Medulla oblongata (tissue), 1 donor: ENCODE results near the gene ANKUB1.

Experiments
- DNase-seq: peaks from one replicate; pipeline ENCODE4 v3.0.0-alpha.2; 2015; ENCODE audit errors: extremely low spot score

Gene ANKUB1

DNA sequence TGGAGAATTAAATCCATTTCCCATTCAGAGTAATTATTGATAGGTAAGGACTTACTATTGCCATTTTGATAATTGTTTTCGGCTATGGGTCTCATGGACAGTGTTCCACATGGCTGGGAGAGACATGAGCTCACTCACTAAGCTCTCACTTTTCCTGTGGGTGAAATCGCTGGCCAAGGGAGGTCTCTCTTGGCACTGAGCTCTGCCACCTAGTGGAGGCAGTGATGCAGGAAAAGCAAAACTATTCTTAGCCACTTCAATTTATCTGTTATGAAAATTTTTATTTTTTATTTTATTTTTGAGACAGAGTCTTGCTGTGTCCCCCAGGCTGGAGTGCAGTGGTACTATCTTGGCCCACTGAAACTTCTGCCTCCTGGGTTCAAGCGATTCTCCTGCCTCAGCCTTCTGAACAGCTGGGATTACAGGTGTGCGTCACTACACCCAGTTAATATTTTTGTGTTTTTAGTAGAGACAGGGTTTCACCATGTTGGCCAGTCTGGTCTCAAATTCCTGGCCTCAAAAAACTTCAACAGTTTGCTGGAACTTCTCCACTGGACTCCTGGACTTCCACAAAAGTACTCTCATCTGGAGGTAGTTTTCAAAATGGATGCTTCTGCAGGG, 16.0 kb upstream of the ANKUB1 start:
- DNase-seq: peak; percentile 96

DNA sequence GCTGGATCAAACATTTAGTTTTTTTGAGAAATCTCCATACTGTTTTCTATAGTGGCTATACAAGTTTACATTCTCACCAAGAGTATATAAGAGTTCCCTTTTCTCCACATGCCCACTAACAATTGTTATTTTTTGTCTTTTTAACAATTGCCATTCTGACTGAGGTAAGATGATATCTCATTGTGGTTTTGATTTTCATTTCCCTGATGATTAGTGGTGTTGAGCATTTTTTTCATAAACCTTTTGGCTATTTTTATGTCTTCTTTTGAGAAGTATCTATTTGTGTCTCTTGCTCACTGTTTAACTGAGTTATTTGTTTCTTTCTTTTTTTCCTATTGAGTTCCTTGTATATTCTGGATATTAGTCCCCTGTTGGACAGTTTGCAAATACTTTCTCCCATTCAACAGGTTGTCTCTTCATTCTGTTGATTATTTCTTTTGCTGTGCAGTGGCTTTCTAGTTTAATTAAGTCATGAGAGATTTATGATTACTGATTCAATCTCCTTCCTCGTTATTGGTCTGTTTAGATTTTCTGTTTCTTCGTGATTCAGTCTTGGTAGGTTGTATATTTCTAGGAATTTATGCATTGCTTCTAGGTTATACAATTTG, 13.9 kb upstream of the ANKUB1 start:
- no peak for DNase-seq

DNA sequence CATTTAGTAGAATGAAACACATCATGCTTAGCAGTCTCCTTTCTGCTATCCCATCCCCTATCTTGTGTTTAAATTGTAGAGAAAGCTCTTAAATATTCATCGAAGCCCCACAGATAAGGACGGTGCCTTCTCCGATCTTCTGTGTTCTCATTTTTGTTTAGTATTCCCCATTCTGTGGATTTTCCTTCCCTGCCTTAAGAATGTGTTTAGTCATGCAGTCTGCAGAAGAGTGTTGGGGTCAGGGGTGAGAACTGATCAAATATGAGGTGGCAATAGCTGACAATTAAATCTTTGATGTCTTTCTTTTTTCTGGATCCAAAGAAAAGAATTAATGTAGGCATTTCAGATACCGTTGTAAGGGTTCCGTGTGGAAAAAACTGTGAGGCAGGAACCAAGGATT, 9.3 kb upstream of the ANKUB1 start:
- no peak for DNase-seq

DNA sequence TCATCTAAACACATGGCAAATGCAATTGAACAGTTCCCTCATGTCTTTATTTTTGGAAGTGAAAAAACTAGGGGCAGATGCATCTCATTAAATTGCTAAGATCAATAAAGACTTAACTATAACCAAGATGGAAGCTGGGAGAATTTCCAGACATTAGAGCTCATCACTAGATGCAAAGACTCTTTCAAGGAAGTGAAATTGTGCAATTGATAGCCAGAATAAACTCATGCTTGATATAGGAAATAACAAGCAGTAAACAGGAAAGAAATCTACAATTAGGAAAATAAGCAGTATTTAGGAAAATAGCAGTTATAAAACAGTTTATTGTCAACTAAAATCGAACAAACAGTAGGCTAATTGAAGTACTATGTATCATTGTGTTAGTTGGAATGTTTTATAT, 8.8 kb upstream of the ANKUB1 start:
- no peak for DNase-seq

DNA sequence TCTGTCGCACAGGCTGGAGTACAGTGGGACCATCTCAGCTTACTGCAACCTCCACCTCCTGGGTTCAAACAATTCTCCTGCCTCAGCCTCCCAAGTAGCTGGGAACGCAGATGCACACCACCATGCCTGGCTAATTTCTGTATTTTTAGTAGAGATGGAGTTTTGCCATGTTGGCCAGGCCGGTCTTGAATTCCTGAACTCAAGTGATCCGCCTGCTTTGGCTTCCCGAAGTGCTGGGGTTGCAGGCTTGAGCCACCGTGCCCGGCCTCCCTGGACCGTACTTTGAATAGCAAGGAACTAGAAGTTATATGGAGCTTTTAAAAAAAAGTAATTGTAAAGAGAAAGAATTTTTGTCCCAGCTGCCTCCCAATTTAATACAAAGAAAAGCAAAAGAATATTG, 8.3 kb upstream of the ANKUB1 start:
- DNase-seq: no peak

DNA sequence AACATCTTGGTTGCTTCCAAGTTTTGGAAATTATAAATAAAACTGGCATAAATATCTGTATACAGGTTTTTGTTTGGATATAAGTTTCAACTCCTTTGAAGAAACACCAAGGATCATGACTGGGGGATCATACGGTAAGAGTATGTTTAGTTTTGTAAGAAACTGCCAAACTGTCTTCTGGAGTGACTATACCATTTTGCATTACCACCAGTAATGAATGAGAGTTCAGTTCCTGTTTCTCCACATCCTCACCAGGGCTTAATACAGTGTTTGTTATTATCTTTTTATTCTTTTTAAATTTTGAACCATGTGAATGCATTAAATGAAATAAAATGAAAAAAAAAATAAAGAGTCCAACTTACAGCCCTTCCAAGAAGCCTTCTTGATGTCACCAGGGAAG, 3.7 kb upstream of the ANKUB1 start:
- DNase-seq: no peak

DNA sequence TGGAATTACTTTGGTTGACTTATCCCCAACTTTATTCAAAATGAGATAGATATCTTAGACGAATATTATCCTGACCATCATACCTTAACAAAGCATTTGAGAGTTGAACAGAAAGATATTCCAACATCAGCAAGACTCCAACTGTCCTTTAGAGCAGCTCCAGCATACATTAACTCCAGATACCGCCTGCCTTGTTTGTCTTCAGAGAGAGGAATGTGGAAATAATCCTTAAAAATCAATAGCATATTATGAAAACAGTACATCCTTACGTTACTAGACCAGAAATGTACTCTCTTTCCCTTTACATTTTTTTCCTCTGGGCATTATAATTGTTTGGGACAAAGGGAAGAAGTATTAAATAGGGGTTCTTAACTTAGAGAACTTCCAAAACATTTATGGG, 1.7 kb downstream of the ANKUB1 start:
- no peak for DNase-seq

DNA sequence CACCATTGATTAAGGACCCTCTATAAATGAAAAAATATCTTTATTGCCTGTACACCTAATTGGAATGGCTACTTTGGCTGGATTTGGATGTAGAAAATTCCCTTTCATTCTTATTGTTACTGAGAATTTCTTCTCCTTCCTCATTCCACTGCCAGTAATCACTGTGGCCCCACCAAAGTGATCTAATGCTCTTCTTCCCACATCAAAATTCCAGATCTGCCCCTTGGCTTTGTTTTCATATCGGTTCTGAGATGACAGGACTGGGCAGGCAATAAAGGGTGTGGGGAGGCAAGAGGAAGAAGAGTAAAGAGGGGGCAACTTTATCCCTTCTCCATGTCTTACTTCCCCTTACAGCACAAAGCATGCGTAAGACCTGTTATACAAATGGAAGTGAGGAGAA, 2.1 kb downstream of the ANKUB1 start:
- DNase-seq: no peak

DNA sequence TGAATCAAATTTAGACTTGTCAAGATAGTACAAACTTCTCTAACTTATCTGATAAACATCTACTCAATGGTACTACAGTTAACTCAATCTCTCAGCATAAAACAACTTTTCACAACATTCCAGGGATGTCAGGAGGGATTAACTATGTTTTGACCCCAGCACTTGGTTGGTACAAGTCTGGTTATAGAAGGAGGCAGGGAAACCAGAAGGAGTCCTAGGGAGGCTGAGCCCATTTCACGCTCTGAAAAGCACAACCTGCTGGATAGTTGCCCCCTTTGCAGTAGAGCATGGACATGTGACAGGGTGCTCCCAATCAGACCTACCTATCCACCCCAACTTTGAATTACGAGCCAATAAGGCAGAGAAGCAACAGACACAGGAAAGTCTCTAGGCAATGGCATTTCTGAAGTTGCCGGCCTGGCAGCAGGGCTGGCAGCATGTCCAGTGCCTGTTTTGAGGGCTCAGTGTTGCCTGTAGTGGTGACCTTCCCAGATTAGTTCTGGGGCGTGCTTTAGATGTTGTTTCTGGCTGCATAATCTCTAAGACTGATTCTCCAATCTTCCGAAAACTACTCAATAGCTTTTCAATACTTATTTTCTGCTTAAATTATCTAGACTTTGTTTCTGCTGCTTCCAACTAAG, 8.2 kb downstream of the ANKUB1 start:
- no peak for DNase-seq

DNA sequence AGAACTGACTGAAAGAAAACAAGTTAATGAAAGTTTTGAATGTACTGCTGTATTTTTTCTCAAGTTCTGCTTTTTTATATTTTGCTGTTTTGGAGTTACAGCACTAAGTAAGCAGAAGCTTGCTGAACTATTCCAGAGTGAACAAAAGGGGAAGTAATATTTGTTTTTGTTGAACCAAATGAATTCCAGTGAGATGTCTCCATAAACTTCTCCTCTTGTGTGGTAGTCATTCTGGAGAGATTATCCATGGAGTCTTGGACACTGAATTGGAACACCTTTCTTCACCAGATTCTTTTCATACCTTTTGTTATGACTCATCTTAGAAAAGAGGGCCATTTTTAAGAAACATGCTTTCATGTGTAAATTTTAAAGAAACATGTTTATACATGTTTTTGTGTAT, 8.8 kb downstream of the ANKUB1 start:
- DNase-seq: peak; percentile 47

DNA sequence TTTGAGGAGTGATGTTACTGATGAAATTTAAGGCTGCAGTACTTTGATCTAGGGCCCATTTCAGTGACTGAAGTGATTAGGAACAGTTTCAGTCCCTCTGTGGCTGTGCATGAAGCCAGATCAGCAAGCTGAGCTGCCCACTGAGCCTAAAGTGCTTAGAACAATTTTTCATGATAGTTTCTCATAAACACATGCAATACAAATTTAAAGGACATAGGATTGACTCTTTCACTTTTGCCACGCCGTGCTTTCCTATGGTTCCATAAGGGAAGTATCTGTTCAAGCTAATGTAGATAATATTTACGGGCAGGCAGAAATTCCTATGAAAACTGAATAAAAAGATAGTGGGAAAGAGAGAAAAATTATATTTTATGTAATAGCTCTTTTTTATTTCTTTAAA, 10.6 kb downstream of the ANKUB1 start:
- DNase-seq: no peak

DNA sequence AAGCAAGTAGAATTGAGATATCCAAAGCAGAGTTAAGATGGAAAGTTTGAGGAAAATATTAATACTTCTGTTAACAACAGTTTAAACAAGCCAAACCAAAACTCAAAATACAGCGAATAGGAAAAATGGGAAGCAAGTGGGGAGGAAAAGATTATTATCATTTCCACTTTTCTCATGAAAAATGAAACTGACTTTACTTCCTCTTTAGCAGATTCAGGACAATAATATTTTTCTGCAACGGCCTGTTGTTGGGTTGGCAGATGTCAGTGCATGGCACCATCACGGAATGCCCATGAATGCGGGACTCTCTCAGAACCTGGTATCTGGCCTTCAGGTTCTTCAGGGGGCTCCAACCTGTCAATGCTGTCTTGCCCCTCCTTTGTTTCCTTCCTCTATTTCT, 11.1 kb downstream of the ANKUB1 start:
- no peak for DNase-seq

DNA sequence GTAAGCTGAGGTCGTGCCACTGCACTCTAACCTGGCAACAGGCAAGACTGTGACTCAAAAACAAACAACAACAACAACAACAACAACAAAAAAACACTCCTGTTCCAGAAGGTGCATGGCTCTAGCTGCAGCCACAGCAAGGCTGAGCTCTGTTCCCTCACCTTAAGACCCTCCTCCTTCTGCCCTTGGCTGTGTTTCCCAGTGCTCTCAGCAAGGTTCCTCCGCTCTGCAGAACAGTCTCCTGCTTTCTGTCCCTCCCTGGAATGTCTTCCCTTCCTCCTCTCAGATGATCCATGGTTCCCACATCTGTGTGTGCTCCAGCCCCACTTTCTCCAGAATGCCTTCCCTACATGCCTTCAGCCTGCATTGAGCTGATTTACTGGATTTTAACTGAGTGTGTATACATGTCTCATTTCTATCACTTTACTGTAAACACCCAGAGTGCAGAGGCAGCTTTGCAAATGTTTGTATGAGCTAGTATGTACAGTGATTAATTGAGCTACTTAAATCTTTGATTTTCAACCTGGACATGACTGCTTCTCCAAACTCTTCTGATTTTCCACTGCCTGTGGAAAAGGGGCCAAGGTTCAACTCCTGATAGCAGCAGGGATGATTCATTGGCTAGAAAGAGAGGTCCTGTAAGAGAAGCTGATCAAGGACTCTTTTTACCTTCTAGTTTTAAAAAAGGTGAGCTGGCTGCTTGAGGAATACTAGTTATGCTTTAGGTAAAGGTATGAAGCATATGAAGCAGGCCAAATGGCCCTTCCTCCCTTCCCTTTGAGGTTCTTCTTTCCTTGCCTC, 14.7 kb downstream of the ANKUB1 start:
- DNase-seq: no peak

DNA sequence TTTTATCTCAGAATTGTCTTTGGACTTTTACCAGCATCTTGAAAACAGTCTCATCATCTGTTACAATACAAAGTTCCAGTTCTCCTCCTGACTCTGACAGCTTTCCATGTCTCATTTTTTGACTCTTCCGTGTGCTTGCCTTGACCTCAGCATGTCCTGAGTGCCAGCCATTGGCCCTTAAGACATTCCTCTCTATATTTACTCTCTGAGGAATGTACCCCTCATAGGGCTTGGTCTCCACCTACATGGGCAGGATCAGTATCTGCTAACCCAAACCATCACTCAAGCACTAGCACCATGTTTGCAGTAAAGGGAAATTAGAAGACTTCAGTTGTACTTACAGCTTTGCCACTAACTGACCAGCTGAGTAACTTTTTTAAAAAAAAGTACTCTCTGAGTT, 16.2 kb downstream of the ANKUB1 start:
- no peak for DNase-seq

DNA sequence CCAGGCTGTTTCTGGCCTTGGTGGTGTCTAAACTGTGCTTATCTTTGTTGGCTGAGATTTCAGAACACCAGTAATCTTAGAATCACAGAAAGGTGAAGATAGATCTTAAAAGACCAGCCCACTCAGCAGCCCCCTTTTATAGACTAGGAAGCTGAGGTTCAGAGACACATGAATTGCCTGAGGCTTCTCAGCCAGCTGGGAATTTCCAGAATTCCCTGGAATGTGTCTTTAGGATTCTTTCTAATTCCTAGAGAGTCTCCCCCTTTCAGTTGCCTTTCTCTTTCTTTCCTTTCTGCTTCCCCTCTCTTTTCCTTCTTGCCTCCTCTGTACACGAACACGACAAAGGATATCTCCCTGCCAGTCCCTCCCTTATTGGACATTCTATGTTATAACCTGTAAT, 19.5 kb downstream of the ANKUB1 start:
- DNase-seq: no peak

DNA sequence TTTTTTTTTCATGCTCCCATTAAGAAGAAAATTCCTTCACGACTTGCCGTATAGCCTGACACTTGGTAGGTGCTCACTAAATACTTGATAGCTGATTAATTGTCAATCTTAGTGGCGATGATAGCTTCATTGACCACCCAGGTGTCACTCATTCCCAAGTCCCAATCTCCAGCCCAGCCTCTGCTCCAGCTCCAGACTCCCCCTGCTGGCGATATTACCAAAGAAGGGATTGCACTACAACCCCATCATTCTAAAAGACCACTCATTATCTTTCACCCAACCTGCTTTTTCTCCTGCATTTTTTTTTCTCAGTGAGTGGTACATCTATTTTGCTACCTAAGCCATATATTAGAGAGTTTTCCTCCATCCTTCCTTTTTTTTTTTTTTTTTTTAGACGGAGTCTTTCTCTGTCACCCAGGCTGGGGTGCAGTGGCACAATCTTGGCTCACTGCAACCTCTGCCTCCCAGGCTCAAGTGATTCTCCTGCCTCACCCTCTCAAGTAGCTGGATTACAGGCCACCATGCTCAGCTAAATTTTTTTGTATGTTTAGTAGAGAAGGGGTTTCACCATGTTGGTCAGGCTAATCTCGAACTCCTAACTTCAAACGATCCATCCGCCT, 20.6 kb downstream of the ANKUB1 start:
- peak; percentile 54 for DNase-seq

DNA sequence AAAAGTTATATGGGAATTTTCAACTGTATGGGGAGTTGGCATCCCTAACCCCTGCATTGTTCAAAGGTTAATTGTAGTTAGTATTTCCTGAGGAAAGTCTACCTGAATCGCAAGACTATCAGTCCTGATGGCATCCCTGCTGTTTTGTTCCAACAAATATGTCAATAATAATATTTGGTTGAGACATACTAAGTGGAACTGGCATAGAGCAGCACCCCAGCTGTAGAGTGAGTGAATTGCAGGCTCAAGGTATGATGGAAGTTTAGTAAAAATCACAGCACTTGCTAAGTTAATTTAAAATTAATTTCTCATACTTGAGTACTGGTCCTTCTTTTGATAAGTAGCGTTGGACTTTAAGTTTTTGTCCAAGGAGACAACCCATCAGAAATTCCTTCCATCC, 22.1 kb downstream of the ANKUB1 start:
- no peak for DNase-seq

DNA sequence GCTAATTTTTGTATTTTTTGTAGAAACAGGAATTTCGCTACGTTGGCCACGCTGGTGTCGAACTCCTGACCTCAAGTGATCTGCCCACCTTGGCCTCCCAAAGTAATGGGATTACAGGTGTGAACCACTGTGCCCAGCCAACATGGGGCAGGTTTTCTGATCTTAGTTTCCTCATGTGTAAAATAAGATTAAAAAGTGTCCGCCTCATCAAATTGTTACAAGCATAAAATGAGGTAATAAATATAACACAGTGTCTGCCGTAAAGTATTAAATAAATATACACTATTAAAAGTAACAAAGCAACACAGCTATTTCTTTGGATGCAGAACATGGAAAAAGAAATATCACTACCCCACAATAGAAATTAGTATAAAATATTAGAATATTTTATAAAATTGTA, 23.6 kb downstream of the ANKUB1 start:
- DNase-seq: no peak

DNA sequence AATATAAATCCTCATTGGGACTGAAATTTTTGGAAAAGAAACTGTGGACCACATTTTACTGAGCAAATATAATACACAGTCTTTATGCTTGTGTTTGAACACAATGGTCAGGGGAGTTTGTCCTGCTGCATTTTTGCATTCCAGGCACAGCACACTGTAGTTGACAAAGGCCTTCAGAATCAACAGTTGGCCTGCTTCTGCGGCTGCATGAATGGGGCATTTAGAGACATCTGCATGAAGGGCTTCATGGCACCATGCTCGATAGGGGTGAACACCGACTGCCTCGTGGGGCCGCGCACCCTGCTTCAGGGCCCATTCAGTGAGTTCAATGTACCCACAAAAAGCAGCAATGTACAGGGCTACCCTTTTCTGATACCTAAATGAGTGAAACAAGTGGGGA, 24.6 kb downstream of the ANKUB1 start:
- DNase-seq: peak; percentile 94

DNA sequence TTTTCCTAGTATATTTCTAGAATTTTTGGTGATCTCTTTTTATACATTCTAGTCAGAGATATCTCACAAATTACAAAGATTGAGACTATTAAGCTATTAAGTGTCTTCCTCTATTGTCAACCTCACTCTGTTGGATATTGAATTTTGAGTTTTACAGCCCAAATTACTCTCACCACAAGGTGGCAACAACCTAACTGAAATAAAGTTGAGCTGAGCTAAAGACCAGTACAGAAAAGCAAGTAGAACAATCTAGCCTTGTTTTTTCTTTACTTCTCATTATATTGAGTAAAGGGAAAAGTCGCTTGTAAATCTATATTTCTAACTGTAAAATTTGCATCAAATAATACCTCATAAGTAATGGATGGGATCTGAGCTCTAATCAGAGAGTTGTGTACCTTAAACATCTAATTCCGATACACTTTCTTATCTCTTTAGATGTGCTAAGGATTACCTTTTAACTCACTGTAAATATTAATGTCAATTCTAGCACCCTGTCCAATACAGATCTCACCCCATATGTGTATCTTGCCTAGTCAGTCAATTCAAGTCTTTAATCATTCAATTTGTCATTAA, 26.5 kb downstream of the ANKUB1 start:
- peak; percentile 91 for DNase-seq

DNA sequence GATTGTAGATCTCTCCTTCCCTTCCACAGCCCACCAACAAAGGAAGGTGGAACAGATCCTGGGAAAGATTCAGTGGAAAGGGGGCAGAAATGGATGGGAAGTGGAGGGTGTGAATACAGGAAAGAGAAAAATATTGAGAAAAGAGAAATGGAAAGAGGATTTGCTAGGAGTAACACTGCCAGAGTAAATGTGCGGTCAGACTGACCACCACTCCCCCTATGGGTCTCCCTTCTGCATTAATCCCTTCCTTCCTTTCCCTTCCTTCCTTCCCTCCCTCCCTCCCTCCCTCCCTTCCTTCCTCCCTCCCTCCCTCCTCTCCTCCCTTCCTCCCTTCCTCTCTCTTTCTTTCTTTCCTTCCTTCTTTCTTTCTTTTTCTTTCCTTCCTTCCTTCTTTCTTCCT, 28.1 kb downstream of the ANKUB1 start:
- no peak for DNase-seq
